Common myeloid progenitor, CD34-positive (primary cell): ENCODE data around the gene CLDN25.

Source experiments
- CTCF ChIA-PET: fragments of 350-600 bp; sonication (Branson Sonifier 250); formaldehyde crosslinking; loops from one replicate; lab custom pipeline; 2021; ENCODE audit warnings: antibody characterized with exemption; lab: Charles Lee
- POLR2A ChIA-PET: fragments of 350-600 bp; sonication (Branson Sonifier 250); formaldehyde crosslinking; loops from one replicate; lab custom pipeline; 2021; ENCODE audit warnings: antibody characterized with exemption; lab: Charles Lee
- DNase-seq, 3 donors: peaks; one replicate each; pipeline versions ENCODE4 v3.0.0 to v3.0.0-alpha.2; 2013
- H3K27ac ChIP-seq, 2 experiments: 1 replicate in 1 of 2; 2 replicates in 1 of 2; pipeline ENCODE4 v1.7.0; 2013; ENCODE audit warnings: inconsistent platforms in 2 of 2, low read length in 2 of 2, mild to moderate bottlenecking in 2 of 2, low read depth in 1 of 2, moderate library complexity in 1 of 2; ENCODE audit not compliant: severe bottlenecking in 2 of 2, insufficient read depth in 1 of 2, poor library complexity in 1 of 2
- H3K27me3 ChIP-seq, 5 experiments: replicated peaks in 2 of 5; 1 replicate in 3 of 5; 2 replicates in 2 of 5; pipeline versions ENCODE4 v1.6.1 to v1.7.0; 2013; ENCODE audit warnings: low read length in 4 of 5, mild to moderate bottlenecking in 2 of 5, moderate library complexity in 2 of 5, inconsistent platforms in 1 of 5; ENCODE audit not compliant: insufficient read depth in 5 of 5, control insufficient read depth in 4 of 5
- H3K36me3 ChIP-seq, 4 experiments: 1 replicate in 2 of 4; 2 replicates in 2 of 4; pipeline versions ENCODE4 v1.6.1 to v1.7.0; 2013; ENCODE audit warnings: low read length in 3 of 4, control low read depth in 1 of 4, mild to moderate bottlenecking in 1 of 4; ENCODE audit not compliant: control insufficient read depth in 4 of 4, insufficient read depth in 4 of 4
- H3K4me1 ChIP-seq, 4 experiments: 1 replicate in 3 of 4; 2 replicates in 1 of 4; pipeline versions ENCODE4 v1.6.1 to v1.7.1; 2013; ENCODE audit warnings: low read length in 3 of 4, mild to moderate bottlenecking in 3 of 4, control low read depth in 1 of 4, inconsistent platforms in 1 of 4, moderate library complexity in 1 of 4; ENCODE audit not compliant: control insufficient read depth in 4 of 4, insufficient read depth in 4 of 4; ENCODE audit errors: control extremely low read depth in 1 of 4
- H3K4me3 ChIP-seq, 7 experiments: 1 replicate in 4 of 7; 2 replicates in 3 of 7; pipeline versions ENCODE4 v1.5.1 to v1.7.0; 2013; ENCODE audit warnings: mild to moderate bottlenecking in 7 of 7, low read length in 6 of 7, moderate library complexity in 6 of 7, inconsistent platforms in 2 of 7, low read depth in 2 of 7, control low read depth in 1 of 7; ENCODE audit not compliant: insufficient read depth in 4 of 7, control insufficient read depth in 1 of 7; ENCODE audit errors: extremely low read depth in 1 of 7
- H3K9me3 ChIP-seq, 5 experiments: 1 replicate in 4 of 5; 2 replicates in 1 of 5; pipeline versions ENCODE4 v1.6.1 to v1.7.1; 2013; ENCODE audit warnings: low read length in 4 of 5, mild to moderate bottlenecking in 2 of 5, inconsistent platforms in 1 of 5, low read depth in 1 of 5, moderate library complexity in 1 of 5; ENCODE audit not compliant: control insufficient read depth in 4 of 5, insufficient read depth in 2 of 5; ENCODE audit errors: control extremely low read depth in 1 of 5
- WGBS: methylation state at CpG from one replicate; pipeline ENCODE4 v1.1.5; 2013; ENCODE audit not compliant: insufficient coverage; 5-methylcytosine and 5-hydroxymethylcytosine counted together

The CLDN25 gene

DNA sequence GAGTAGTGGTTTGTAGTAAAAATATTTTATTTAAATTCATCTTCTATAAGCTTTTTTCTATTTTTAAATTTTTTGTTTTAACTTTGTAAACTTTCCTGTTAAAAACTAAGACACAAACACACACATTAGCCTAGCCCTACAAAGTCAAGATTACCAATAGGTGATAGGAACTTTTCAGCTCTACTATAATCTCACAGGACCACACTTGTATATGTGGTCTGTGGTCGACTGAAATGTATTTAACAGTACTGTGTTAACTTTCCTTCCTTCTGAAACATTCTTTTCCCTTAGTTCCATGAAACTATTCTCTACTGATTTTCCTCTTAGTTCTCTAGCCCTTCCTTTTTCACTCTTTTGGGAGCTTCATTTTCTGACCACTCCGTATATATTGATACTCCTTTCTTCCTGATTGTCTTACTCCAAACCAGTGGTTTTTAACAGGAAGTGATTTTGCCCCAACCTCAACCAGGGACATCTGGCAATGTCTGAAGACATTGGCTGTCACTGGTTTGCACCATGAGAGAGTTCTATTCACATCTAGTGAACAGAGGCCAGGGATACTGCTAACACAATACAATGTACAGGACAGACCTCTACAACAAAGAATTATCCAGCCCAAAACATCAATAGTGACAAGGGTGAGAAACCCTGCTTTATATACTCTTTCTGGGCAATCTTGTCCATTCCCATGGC lies 14.9 kb upstream of the CLDN25 start:
- Histone ChIP-seq H3K9me3 (no peaks in the 10 kb centered on the region), H3K36me3 (peaks cover 14 to 48% (median 33%) of the 10 kb centered on the region in 4 experiments), H3K27me3 (no peaks in the 10 kb centered on the region), H3K4me3 (no peak overlapping the region), H3K4me1 (peaks cover 0 to 10% (median 0%) of the 10 kb centered on the region in 4 experiments), H3K27ac (no peak overlapping the region)
- 74% methylated on average over 2 of the region's 2 CpGs for WGBS
- peak in 2 of 3 donors; percentile 34 to 57 for DNase-seq
- ChIA-PET POLR2A (interaction anchor here (0.6 kb wide), 1 partner anchor 23 kb away, joined by 3 read pairs; no protein-coding TSS in a partner anchor), CTCF (interaction anchor here (1.2 kb wide), 1 partner anchor 39 kb away, joined by 3 read pairs; no protein-coding TSS in a partner anchor)

DNA sequence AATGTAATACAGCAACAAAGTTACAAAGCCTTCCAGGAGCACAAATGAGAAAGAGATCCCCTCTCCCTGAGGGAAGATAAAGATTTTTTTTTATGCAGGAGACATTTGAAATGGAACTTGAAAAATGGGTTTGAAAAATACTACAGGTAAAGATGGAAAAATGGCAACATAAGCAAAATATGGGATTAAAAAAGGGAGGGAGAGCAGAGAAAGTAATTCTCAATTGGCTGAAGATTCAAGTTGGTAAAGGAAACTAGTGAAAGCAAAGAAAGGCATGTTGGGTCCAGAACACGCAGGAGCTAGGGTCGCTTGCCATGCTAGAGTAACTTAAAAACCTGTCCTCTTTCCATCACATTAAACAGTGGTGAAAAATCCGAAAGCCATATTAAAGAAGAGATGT lies 7.6 kb upstream of the CLDN25 start:
- DNase-seq = no peak
- POLR2A ChIA-PET = no interaction called here
- H3K4me3 ChIP-seq = peak overlapping the region in 2 of 7 experiments; percentile 5 to 99
- peaks cover 0 to 13% (median 3%) of the 10 kb centered on the region in 4 experiments for H3K4me1 ChIP-seq
- H3K9me3 ChIP-seq = no peaks in the 10 kb centered on the region
- no CpG with 5 or more reads among the region's 3 CpGs for WGBS
- H3K36me3 ChIP-seq = peaks cover 4 to 19% (median 12%) of the 10 kb centered on the region in 4 experiments
- no peak overlapping the region for H3K27ac ChIP-seq
- peaks cover 0 to 3% (median 0%) of the 10 kb centered on the region in 5 experiments for H3K27me3 ChIP-seq
- CTCF ChIA-PET = no interaction called here

DNA sequence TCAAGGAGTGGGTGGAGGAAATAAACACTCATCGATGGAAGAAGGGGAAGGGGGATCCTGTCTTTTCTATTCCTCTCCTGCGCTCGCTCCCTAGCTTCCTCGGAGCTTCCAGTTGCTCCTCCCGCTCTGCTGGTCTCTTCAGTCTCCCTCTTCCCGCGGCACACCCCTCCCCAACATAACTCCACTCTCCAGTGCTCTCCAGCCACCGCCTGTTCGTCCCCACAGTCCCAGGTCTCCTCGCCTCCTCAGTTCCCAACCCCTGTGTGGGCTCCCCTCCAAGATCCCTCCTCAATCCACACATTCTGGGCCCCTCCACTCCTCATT lies 6.5 kb upstream of the CLDN25 start:
- 0% methylated on average over 9 of the region's 10 CpGs for WGBS
- Histone ChIP-seq H3K4me1 (peaks cover 0 to 14% (median 3%) of the 10 kb centered on the region in 4 experiments), H3K9me3 (no peaks in the 10 kb centered on the region), H3K27me3 (peaks cover 0 to 3% (median 0%) of the 10 kb centered on the region in 5 experiments), H3K36me3 (peaks cover 0 to 10% (median 4%) of the 10 kb centered on the region in 4 experiments), H3K27ac (peak overlapping the region; percentile 83 to 95), H3K4me3 (peak overlapping the region; percentile 94 to 99 (median 97))
- no peak for DNase-seq
- ChIA-PET CTCF (interaction anchor here (1.0 kb wide), 1 partner anchor 310 kb away, joined by 3 read pairs; no protein-coding TSS in a partner anchor), POLR2A (no interaction called here)

DNA sequence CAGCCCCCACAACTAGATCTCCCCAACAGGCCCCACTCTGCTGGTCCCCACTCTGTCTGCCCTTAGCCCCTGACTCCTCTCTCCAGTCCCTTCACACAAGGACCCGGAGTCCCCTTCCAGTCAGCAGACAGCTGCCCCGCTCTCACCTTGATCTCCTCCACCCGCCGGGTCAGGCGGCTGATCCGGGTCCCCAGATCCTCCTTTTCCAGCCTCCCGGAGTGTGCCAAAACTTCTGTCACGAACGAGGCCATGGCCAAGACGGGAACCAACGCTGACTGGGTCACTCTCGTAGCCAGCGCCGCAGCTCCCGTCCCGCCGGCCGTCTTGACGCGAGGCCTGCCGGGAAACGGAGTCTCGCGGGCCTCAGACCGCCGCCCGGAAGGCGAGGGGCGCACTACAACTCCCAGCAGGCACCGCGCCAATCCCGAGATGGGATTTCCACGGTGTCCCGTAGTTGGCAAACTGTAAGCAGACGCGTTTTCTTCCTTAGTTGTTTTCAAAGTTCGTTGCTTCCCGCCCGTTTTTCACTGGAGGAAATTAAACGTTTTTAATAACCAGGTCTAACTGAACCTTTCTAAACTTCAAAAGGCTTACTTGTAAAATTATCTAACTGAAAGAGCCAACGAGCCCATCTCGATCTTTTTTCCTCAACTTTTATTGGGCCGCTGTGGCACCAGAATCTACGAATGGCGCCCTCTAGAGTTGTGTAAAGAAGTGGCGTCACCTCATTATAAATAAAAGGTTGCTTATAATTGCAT lies 6.0 kb upstream of the CLDN25 start, which contains the start of gene ZW10:
Gene ZW10 (minus strand): TSS at position 277 of the 758 bp plus-strand sequence. CDS start 26 bp downstream, at position 251.
- CTCF ChIA-PET = interaction anchor here (1.0 kb wide), 1 partner anchor 309 kb away, joined by 3 read pairs; no protein-coding TSS in a partner anchor
- WGBS = under 1% methylated on average over 42 of the region's 46 CpGs
- POLR2A ChIA-PET = no interaction called here

DNA sequence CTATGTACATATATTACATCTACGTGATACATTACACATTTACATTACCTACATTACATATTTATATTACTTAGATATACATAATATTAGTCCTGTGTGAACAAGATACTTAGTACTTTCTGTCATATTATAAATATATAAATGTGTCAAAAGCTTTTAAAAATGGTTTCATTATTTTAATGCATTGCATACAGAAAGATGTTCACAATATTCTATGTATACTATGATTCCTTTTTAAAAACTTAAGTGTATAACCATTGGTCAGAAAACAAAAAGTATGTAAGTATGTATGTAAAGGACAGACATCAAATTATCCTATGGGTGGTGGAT lies 5.5 kb upstream of the CLDN25 start:
- H3K4me3 ChIP-seq = peak overlapping the region in 6 of 7 experiments; percentile 94 to 99 (median 98)
- POLR2A ChIA-PET = no interaction called here
- DNase-seq = no peak
- peaks cover 0 to 6% (median 0%) of the 10 kb centered on the region in 4 experiments for H3K36me3 ChIP-seq
- no CpG with 5 or more reads among the region's 1 CpG for WGBS
- peak overlapping the region; percentile 70 to 95 for H3K27ac ChIP-seq
- CTCF ChIA-PET = no interaction called here
- peaks cover 0 to 3% (median 0%) of the 10 kb centered on the region in 5 experiments for H3K27me3 ChIP-seq
- no peaks in the 10 kb centered on the region for H3K9me3 ChIP-seq
- peaks cover 0 to 18% (median 3%) of the 10 kb centered on the region in 4 experiments for H3K4me1 ChIP-seq

More for the DNA sequence above, 6.0 kb upstream of the CLDN25 start, which contains the start of gene ZW10:
- peaks cover 0 to 3% (median 0%) of the 10 kb centered on the region in 5 experiments for H3K27me3 ChIP-seq
- peak; percentile 96 to 98 (median 97) for DNase-seq
- H3K9me3 ChIP-seq = no peaks in the 10 kb centered on the region
- H3K27ac ChIP-seq = peak within 1 kb of the TSS; percentile 83 to 95
- peaks cover 0 to 6% (median 2%) of the 10 kb centered on the region in 4 experiments for H3K36me3 ChIP-seq
- peak within 1 kb of the TSS; percentile 94 to 99 (median 97) for H3K4me3 ChIP-seq
- H3K4me1 ChIP-seq = peaks cover 0 to 18% (median 3%) of the 10 kb centered on the region in 4 experiments

DNA sequence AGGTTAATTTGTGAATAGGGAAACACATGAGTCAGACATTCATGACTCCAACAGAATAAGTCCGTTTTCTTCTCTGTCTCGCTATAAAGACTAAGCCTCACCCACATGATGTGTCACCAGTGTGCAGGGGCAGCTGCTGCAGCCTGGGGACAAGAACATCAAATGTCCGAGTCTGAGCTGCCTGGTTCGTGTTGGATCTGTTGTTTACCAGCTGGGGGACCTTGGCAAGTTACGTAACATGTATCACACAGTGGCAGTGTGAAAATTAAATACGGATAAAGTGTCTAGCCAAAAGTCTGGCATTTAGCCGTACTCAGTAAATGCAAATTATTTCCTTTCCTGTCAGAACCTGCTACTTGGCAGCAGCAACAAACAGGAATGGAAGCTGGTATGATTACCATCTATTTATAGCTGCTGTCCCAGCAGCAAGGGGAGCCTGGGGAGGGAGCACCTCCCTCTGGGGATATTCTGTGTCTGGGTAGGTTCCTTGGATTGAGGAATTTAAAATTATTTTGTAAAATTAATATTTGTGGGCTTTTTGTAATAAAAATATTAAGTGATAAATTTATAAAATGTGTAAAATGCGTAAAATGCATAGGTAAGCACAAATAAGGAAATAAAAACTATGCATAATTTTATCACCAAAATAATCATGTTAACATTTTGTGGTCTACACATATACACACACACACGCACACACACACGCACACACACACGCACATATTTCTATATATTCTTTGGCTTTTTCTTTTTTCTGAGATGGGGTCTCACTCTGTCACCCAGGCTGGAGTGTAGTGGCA lies 1.3 kb upstream of the CLDN25 start:
- WGBS = 39% methylated on average over 7 of the region's 11 CpGs
- Histone ChIP-seq H3K4me1 (peaks cover 0 to 5% (median 0%) of the 10 kb centered on the region in 4 experiments), H3K9me3 (no peaks in the 10 kb centered on the region), H3K36me3 (no peaks in the 10 kb centered on the region), H3K27me3 (peaks cover 0 to 3% (median 0%) of the 10 kb centered on the region in 5 experiments), H3K4me3 (peak overlapping the region in 3 of 7 experiments; percentile 16 to 62 (median 51)), H3K27ac (no peak overlapping the region)
- peak in 2 of 3 donors; percentile 39 to 61 for DNase-seq
- ChIA-PET POLR2A (no interaction called here), CTCF (interaction anchor here (0.6 kb wide), 2 partner anchors 9 to 36 kb away, joined by 3 read pairs; no protein-coding TSS in a partner anchor)
